Esophagus squamous epithelium (tissue), 5 donors: Measurements from ENCODE around the gene RMI2. TPM values are rescaled to one million over a fixed set of nuclear protein-coding genes. Genes with fewer than 3 reads are reported as not detected.

ENCODE experiments used
- DNase-seq: peaks from one replicate; lab custom pipeline; 2025; lab: John Stamatoyannopoulos, UW
- H3K27ac ChIP-seq, 4 donors: fragments of 200-600 bp; sonication (generic); one replicate each; pipeline ENCODE4 v1.5.1; 2016 to 2019; ENCODE audit warnings: mild to moderate bottlenecking in 1 of 4
- H3K27me3 ChIP-seq, 4 donors: fragments of 200-600 bp; sonication (generic); 1 replicate in 3 of 4; 2 replicates in 1 of 4; pipeline versions ENCODE4 v1.5.1 to v1.6.0; 2017 to 2021; ENCODE audit warnings: antibody characterized with exemption in 1 of 4
- H3K36me3 ChIP-seq, 3 donors: fragments of 200-600 bp; sonication (generic); one replicate each; pipeline ENCODE4 v1.5.1; 2016 to 2019
- H3K4me1 ChIP-seq, 3 donors: fragments of 200-600 bp; sonication (generic); one replicate each; pipeline ENCODE4 v1.5.1; 2017 to 2019
- H3K4me3 ChIP-seq, 4 donors: fragments of 200-600 bp; sonication (generic); 1 replicate in 3 of 4; 2 replicates in 1 of 4; pipeline ENCODE4 v1.5.1; 2016 to 2019; ENCODE audit warnings: mild to moderate bottlenecking in 2 of 4, moderate library complexity in 1 of 4
- H3K9me3 ChIP-seq, 3 donors: fragments of 200-600 bp; sonication (generic); one replicate each; pipeline ENCODE4 v1.5.1; 2016 to 2019
- CTCF ChIP-seq, 6 experiments: fragments of 450-650 bp in 4 of 6; fragments of 200-600 bp in 2 of 6; sonication (generic) in 2 of 6; IDR thresholded peaks; one replicate each; pipeline ENCODE4 v1.5.1; 2016 to 2019; ENCODE audit warnings: antibody characterized with exemption in 6 of 6, mild to moderate bottlenecking in 4 of 6, moderate library complexity in 4 of 6
- POLR2A ChIP-seq, 4 donors: fragments of 450-650 bp; IDR thresholded peaks; one replicate each; pipeline ENCODE4 v1.6.1; 2017; ENCODE audit warnings: antibody characterized with exemption in 4 of 4, mild to moderate bottlenecking in 4 of 4, moderate library complexity in 3 of 4
- WGBS, 2 donors: methylation state at CpG; one replicate each; pipeline ENCODE4 v1.1.5; 2018; 5-methylcytosine and 5-hydroxymethylcytosine counted together
- intact Hi-C: fragments of 100-400 bp; cut with DNase I; formaldehyde crosslinking; loops from one replicate; pipeline ENCODE4 v1.15.0; 2022
- total RNA-seq, 4 donors: library from RNA; depleted of rRNA; stranded (reverse); fragments of >200 nt; gene quantifications; one replicate each; pipeline ENCODE4 v1.1.0, GENCODE V29; 2016
- donor health status: DM: yes; HTN: yes; CAD: no.

Gene RMI2
- total RNA-seq, 4 donors from 2014 or later = 4.6 to 12.0 (median 8.1) TPM

GRCh38 chr16:11314309-11314894 is 30.9 kb upstream of the RMI2 start:
- Histone ChIP-seq H3K9me3 (no peaks in the 10 kb centered on the region), H3K4me1 (peaks cover 0 to 16% (median 11%) of the 10 kb centered on the region in 3 donors), H3K4me3 (no peak overlapping the region), H3K27ac (no peak overlapping the region), H3K27me3 (no peaks in the 10 kb centered on the region), H3K36me3 (no peaks in the 10 kb centered on the region)
- TF ChIP-seq CTCF (IDR thresholded peaks at IDR 0.05) (no peak), POLR2A (IDR thresholded peaks at IDR 0.05) (no peak)
- DNase-seq = no peak
- intact Hi-C loops = no loop called here
- WGBS, 2 donors = 88 to 92% methylated on average over 1 to 5 of the region's 8 CpGs

DNA sequence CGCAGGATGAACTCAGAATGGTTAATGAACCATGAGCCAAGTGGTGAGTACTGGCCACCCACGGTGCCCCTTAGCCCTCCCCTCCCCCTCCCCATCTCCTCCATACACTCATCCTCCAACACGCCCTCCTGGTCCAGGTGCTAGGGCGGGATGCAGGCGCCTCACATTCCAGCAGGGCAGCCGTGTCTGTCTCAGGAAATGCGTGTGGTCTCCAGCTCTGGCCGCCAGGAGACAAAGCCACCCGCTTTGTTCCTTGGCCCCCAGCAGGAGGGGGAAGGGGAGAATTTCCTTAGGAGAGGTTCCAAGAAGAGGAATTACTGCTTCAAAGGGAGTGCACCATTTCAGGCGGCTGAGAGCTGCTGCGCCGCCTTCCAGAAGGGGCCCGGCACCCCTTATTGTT is 29.7 kb upstream of the RMI2 start:
- Histone ChIP-seq H3K27me3 (no peaks in the 10 kb centered on the region), H3K9me3 (no peaks in the 10 kb centered on the region), H3K4me3 (no peak overlapping the region), H3K36me3 (no peaks in the 10 kb centered on the region), H3K27ac (no peak overlapping the region), H3K4me1 (peaks cover 0 to 16% (median 11%) of the 10 kb centered on the region in 3 donors)
- no peak for DNase-seq
- TF ChIP-seq POLR2A (IDR thresholded peaks at IDR 0.05) (no peak), CTCF (IDR thresholded peaks at IDR 0.05) (no peak)
- WGBS, 2 donors = 47% methylated on average over 5 to 6 of the region's 13 CpGs
- intact Hi-C loops = no loop called here

GRCh38 chr16:11316331-11317015 is 28.8 kb upstream of the RMI2 start:
- WGBS, 2 donors = 81 to 87% methylated on average over 10 of the region's 23 CpGs

GRCh38 chr16:11318817-11319216 is 26.4 kb upstream of the RMI2 start:
- no peak overlapping the region for H3K4me3 ChIP-seq
- no peaks in the 10 kb centered on the region for H3K9me3 ChIP-seq
- H3K27ac ChIP-seq = no peak overlapping the region
- H3K4me1 ChIP-seq = no peaks in the 10 kb centered on the region
- TF ChIP-seq CTCF (IDR thresholded peaks at IDR 0.05) = no peak
- no peak for TF ChIP-seq POLR2A (IDR thresholded peaks at IDR 0.05)
- no peaks in the 10 kb centered on the region for H3K27me3 ChIP-seq
- intact Hi-C loops = no loop called here
- no peaks in the 10 kb centered on the region for H3K36me3 ChIP-seq
- DNase-seq = no peak
- 91 to 93% methylated on average over 8 of the region's 8 CpGs for WGBS, 2 donors

More at GRCh38 chr16:11316331-11317015, 28.8 kb upstream of the RMI2 start:
- H3K4me3 ChIP-seq = no peak overlapping the region
- H3K9me3 ChIP-seq = no peaks in the 10 kb centered on the region
- no peaks in the 10 kb centered on the region for H3K27me3 ChIP-seq
- DNase-seq = no peak
- intact Hi-C loops = no loop called here
- H3K4me1 ChIP-seq = peaks cover 0 to 16% (median 11%) of the 10 kb centered on the region in 3 donors
- H3K27ac ChIP-seq = no peak overlapping the region
- H3K36me3 ChIP-seq = no peaks in the 10 kb centered on the region
- TF ChIP-seq POLR2A (IDR thresholded peaks at IDR 0.05) (no peak), CTCF (IDR thresholded peaks at IDR 0.05) (no peak)

GRCh38 chr16:11319529-11320146 is 25.6 kb upstream of the RMI2 start:
- DNase-seq = no peak
- 56 to 64% methylated on average over 4 of the region's 8 CpGs for WGBS, 2 donors
- Histone ChIP-seq H3K4me3 (no peak overlapping the region), H3K4me1 (no peaks in the 10 kb centered on the region), H3K27ac (no peak overlapping the region), H3K9me3 (no peaks in the 10 kb centered on the region), H3K36me3 (no peaks in the 10 kb centered on the region), H3K27me3 (no peaks in the 10 kb centered on the region)
- intact Hi-C loops = no loop called here
- TF ChIP-seq CTCF (IDR thresholded peaks at IDR 0.05) (no peak), POLR2A (IDR thresholded peaks at IDR 0.05) (no peak)
